ENCODE results near the gene DOCK2. TPM values are rescaled to one million over a fixed set of nuclear protein-coding genes. Genes with fewer than 3 reads are reported as not detected.
A peak's percentile ranks its signal among the peaks of the same experiment; 100 is the strongest.

DOCK2 gene
- total RNA-seq, 1 donor: 6.2 TPM

DNA sequence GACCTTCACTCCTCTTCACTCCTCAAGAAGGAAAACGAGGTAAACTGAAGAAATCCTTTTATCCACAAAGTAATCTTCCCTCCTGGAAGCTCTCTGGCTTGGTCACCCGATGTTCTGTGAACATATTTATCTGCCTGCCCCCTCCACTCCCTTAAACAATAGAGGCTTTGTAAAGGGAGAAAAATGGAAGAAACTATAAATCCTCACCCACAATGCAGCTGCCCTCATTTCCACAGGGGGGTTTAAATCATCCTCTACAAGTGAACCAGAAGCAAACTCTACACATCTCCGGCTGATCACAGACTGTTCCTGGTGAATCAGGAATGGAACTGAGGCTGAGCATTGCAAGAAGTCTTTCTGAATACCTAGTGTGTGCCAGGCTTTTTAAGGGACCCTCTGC lies 336.0 kb downstream of the DOCK2 start:
- Histone ChIP-seq H4K20me1 (ENCODE audit: insufficient read depth, low read length) (no peaks in the 10 kb centered on the region), H2AFZ (ENCODE audit: low read length) (no peak overlapping the region), H3K79me2 (ENCODE audit: insufficient read depth, low read length) (peaks cover 46% of the 10 kb centered on the region), H3K4me2 (ENCODE audit: insufficient read depth, low read length) (no peak overlapping the region), H3K9me3 (ENCODE audit: low read depth, low read length) (no peaks in the 10 kb centered on the region), H3K4me3 (ENCODE audit: insufficient read depth, low read length) (no peak overlapping the region), H3K36me3 (ENCODE audit: insufficient read depth, low read length) (no peaks in the 10 kb centered on the region), H3K27me3 (ENCODE audit: insufficient read depth, low read length) (no peaks in the 10 kb centered on the region), H3K4me1 (ENCODE audit: insufficient read depth, low read length) (peaks cover 33% of the 10 kb centered on the region), H3K27ac (ENCODE audit: low read depth, low read length) (no peak overlapping the region)
- no peak for DNase-seq (ENCODE audit: insufficient read length, low spot score, missing footprints)
- TF ChIP-seq, protein P1, sequence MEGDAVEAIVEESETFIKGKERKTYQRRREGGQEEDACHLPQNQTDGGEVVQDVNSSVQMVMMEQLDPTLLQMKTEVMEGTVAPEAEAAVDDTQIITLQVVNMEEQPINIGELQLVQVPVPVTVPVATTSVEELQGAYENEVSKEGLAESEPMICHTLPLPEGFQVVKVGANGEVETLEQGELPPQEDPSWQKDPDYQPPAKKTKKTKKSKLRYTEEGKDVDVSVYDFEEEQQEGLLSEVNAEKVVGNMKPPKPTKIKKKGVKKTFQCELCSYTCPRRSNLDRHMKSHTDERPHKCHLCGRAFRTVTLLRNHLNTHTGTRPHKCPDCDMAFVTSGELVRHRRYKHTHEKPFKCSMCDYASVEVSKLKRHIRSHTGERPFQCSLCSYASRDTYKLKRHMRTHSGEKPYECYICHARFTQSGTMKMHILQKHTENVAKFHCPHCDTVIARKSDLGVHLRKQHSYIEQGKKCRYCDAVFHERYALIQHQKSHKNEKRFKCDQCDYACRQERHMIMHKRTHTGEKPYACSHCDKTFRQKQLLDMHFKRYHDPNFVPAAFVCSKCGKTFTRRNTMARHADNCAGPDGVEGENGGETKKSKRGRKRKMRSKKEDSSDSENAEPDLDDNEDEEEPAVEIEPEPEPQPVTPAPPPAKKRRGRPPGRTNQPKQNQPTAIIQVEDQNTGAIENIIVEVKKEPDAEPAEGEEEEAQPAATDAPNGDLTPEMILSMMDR (IDR thresholded peaks at IDR 0.05; ENCODE audit: extremely low read depth, low read depth, low read length): no peak

DNA sequence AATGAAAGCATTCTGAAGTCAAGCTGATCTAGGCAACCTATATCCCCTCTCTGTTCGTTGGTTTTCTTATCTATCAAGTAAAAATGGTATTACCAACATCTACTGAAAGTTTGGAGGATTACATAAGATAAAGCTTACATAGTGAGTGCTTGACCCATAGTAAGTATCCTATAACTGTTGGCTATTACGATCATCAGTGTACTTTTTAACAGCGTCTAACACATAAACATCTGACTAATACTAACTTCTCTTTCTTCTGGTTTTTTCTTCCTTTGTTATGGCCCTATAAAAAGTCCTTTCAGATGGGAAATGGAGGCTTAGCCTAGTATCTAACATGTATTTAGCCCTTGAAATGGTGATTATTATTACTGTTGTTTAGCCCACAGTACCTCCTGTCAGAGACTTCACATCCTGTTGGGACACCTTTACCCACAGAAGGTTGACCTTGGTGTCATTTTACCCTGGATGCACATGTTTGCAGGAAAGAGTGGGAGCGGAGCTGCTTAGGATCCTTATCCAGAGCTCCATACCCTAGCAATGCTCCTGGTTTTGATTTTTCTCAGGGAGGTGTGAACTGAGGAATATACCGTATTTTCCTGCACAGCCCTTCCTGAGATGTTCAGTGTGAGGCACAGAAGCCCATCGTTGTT lies 337.2 kb downstream of the DOCK2 start:
- Histone ChIP-seq H3K27me3 (ENCODE audit: insufficient read depth, low read length) (no peaks in the 10 kb centered on the region), H3K9me3 (ENCODE audit: low read depth, low read length) (no peaks in the 10 kb centered on the region), H4K20me1 (ENCODE audit: insufficient read depth, low read length) (no peaks in the 10 kb centered on the region), H3K4me1 (ENCODE audit: insufficient read depth, low read length) (peaks cover 45% of the 10 kb centered on the region), H2AFZ (ENCODE audit: low read length) (no peak overlapping the region), H3K27ac (ENCODE audit: low read depth, low read length) (no peak overlapping the region), H3K4me3 (ENCODE audit: insufficient read depth, low read length) (no peak overlapping the region), H3K79me2 (ENCODE audit: insufficient read depth, low read length) (peaks cover 56% of the 10 kb centered on the region), H3K36me3 (ENCODE audit: insufficient read depth, low read length) (no peaks in the 10 kb centered on the region), H3K4me2 (ENCODE audit: insufficient read depth, low read length) (no peak overlapping the region)
- no peak for DNase-seq (ENCODE audit: insufficient read length, low spot score, missing footprints)
- TF ChIP-seq, protein P1 (IDR thresholded peaks at IDR 0.05; ENCODE audit: extremely low read depth, low read depth, low read length): no peak

DNA sequence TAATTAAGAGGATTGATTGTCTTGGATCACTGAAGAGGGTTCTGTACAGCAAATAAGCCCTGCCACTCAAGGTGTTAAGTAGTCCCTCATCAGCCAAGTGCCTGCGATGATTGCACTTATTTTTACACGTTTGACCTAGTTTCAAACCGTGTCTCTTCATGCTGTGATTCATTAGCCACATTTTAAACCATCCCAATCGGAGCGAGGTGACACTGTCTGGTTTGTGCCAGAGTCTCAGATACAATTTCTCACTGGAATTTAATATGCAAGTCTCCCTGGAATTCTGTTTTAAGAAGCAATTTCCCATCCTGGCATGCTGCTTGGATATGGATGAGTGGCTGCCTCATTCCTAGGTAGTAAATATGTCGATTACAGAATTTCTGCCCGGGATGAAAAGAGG lies 341.6 kb downstream of the DOCK2 start:
- peak overlapping the region; percentile 91 for H2AFZ ChIP-seq (ENCODE audit: low read length)
- H3K4me1 ChIP-seq (ENCODE audit: insufficient read depth, low read length): peaks cover 42% of the 10 kb centered on the region
- no peak for DNase-seq (ENCODE audit: insufficient read length, low spot score, missing footprints)
- H3K36me3 ChIP-seq (ENCODE audit: insufficient read depth, low read length): no peaks in the 10 kb centered on the region
- H3K79me2 ChIP-seq (ENCODE audit: insufficient read depth, low read length): peaks cover 48% of the 10 kb centered on the region
- no peaks in the 10 kb centered on the region for H3K27me3 ChIP-seq (ENCODE audit: insufficient read depth, low read length)
- peak overlapping the region; percentile 78 for H3K27ac ChIP-seq (ENCODE audit: low read depth, low read length)
- peak overlapping the region; percentile 79 for H3K4me3 ChIP-seq (ENCODE audit: insufficient read depth, low read length)
- TF ChIP-seq, protein P1 (IDR thresholded peaks at IDR 0.05; ENCODE audit: extremely low read depth, low read depth, low read length): no peak
- no peaks in the 10 kb centered on the region for H4K20me1 ChIP-seq (ENCODE audit: insufficient read depth, low read length)
- peak overlapping the region; percentile 97 for H3K4me2 ChIP-seq (ENCODE audit: insufficient read depth, low read length)
- no peaks in the 10 kb centered on the region for H3K9me3 ChIP-seq (ENCODE audit: low read depth, low read length)

- peak overlapping the region; percentile 79 for H3K4me3 ChIP-seq (ENCODE audit: insufficient read depth, low read length)
- H3K27me3 ChIP-seq (ENCODE audit: insufficient read depth, low read length): no peaks in the 10 kb centered on the region
- no peaks in the 10 kb centered on the region for H3K9me3 ChIP-seq (ENCODE audit: low read depth, low read length)
- peak overlapping the region; percentile 78 for H3K27ac ChIP-seq (ENCODE audit: low read depth, low read length)
- H3K4me2 ChIP-seq (ENCODE audit: insufficient read depth, low read length): peak overlapping the region; percentile 97
- peaks cover 37% of the 10 kb centered on the region for H3K79me2 ChIP-seq (ENCODE audit: insufficient read depth, low read length)
- H3K4me1 ChIP-seq (ENCODE audit: insufficient read depth, low read length): peaks cover 42% of the 10 kb centered on the region
- no peaks in the 10 kb centered on the region for H3K36me3 ChIP-seq (ENCODE audit: insufficient read depth, low read length)
- TF ChIP-seq, protein P1 (IDR thresholded peaks at IDR 0.05; ENCODE audit: extremely low read depth, low read depth, low read length): no peak
- peak overlapping the region; percentile 91 for H2AFZ ChIP-seq (ENCODE audit: low read length)
- DNase-seq (ENCODE audit: insufficient read length, low spot score, missing footprints): no peak
- no peaks in the 10 kb centered on the region for H4K20me1 ChIP-seq (ENCODE audit: insufficient read depth, low read length)
Observed at GRCh38 chr5:169979871-169980270, 342.8 kb downstream of the DOCK2 start.
